Bronchial epithelial cell (primary cell): ENCODE results near the gene OVOL2. TPM values are rescaled to one million over a fixed set of nuclear protein-coding genes. Genes with fewer than 3 reads are reported as not detected.

ENCODE experiments used
- DNase-seq: peaks from one replicate; pipeline ENCODE4 v3.0.0-alpha.2; 2010; ENCODE audit warnings: low read depth
- FAIRE-seq: peaks from 2 replicates; lab custom pipeline; 2011; peaks lifted over from hg19 to GRCh38; lab: Jason Lieb, UNC
- H3K27me3 ChIP-seq: 2 replicates; pipeline ENCODE4 v1.5.1; 2011; ENCODE audit warnings: low read length; ENCODE audit not compliant: control insufficient read depth, insufficient read depth
- H3K36me3 ChIP-seq: 2 replicates; pipeline ENCODE4 v1.5.1; 2011; ENCODE audit warnings: low read length; ENCODE audit not compliant: control insufficient read depth, insufficient read depth
- H3K4me3 ChIP-seq: 2 replicates; pipeline ENCODE4 v1.5.1; 2011; ENCODE audit warnings: mild to moderate bottlenecking, low read depth, low read length, control low read depth
- CTCF ChIP-seq: IDR thresholded peaks from 2 replicates; pipeline ENCODE4 v1.5.1; 2011; ENCODE audit warnings: mild to moderate bottlenecking, moderate library complexity, low read length, control low read depth, inconsistent platforms; ENCODE audit not compliant: insufficient read depth, severe bottlenecking
- total RNA-seq: library from RNA; depleted of rRNA; stranded (reverse); fragments of >200 nt; gene quantifications from 2 replicates; pipeline ENCODE4 v1.2.1, GENCODE V29; 2014

Gene OVOL2
- total RNA-seq, 1 donor from 2014 or later: 27.6 TPM

GRCh38 chr20:17985388-17986018 is 72.2 kb downstream of the OVOL2 start:
- Histone ChIP-seq H3K4me3 (no peak overlapping the region), H3K27me3 (no peaks in the 10 kb centered on the region), H3K36me3 (peaks cover 1% of the 10 kb centered on the region)
- DNase-seq: peak; percentile 42
- no peak for TF ChIP-seq CTCF
- no peak for FAIRE-seq

- no peaks in the 10 kb centered on the region for H3K27me3 ChIP-seq
- DNase-seq (no peak), FAIRE-seq (no peak)
- no peak for TF ChIP-seq CTCF
- H3K36me3 ChIP-seq: peaks cover 4% of the 10 kb centered on the region
- H3K4me3 ChIP-seq: no peak overlapping the region
Measured at GRCh38 chr20:17976305-17976704, 81.4 kb downstream of the OVOL2 start.

Other genes starting within 250 kb of the OVOL2 start
- 96.5 and 152 TPM in 2 replicates for gene SNX5, start 89.1 kb downstream of the OVOL2 start, total RNA-seq
- 8.6 and 10.3 TPM in 2 replicates for gene MGME1, start 88.9 kb downstream of the OVOL2 start, total RNA-seq
- gene KAT14, start 79.9 kb upstream of the OVOL2 start, total RNA-seq: 11.6 and 12.4 TPM in 2 replicates
- gene PET117, start 79.9 kb upstream of the OVOL2 start, total RNA-seq: 11.4 and 15.3 TPM in 2 replicates
- gene ZNF133, start 230.6 kb upstream of the OVOL2 start, total RNA-seq: 30.8 and 33.3 TPM in 2 replicates